GM12891 (cell line): ENCODE measurements around the gene DNAJC7.

ENCODE experiments used
- POLR2A ChIP-seq: IDR thresholded peaks from 2 replicates; pipeline ENCODE4 v1.6.1; 2011; ENCODE audit warnings: low read depth, low read length, control low read depth
- POLR2AphosphoS5 ChIP-seq: IDR thresholded peaks from 2 replicates; pipeline ENCODE4 v1.6.1; 2011; ENCODE audit warnings: low read depth, low read length, control low read depth
- SPI1 ChIP-seq: IDR thresholded peaks from 2 replicates; pipeline ENCODE4 v1.6.1; 2011; ENCODE audit warnings: low read depth, low read length, control low read depth

DNA sequence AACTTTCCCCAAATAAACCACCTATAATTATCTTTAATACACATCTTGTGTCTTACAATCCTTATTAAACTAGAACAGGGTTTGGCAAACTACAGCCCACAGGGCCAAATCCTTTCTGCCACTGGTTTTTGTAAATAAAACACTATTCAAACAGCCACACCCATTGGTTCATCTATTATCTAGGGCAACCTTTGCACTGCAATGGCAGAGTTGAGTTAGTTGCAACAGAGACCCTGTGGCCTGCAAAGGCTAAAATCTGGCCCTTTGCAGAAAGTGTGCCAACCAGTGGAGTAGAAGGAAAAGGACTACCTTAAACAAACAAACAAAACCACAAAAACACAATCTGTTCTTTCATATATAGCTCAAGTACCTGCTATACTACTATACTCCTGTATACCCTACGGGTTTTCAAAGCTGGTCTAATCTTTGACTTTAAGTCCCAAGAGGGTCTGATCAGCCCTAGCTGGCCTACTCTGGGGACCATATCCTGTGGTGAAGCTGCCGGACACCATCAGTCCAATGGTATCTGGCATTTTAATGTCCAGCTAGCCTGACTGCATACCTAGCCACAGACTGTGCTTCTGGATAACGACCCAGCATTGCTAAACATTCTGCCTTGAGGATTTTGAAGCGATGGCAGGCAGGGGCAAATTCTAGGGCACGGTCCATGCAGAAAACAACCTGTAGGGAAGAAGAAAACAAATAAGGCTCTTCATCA, 27.4 kb downstream of the DNAJC7 start:
- TF ChIP-seq POLR2AphosphoS5, result no peak
- no peak for TF ChIP-seq POLR2A
- no peak for TF ChIP-seq SPI1
